HG03066 (cell line): ENCODE measurements around the gene SDHA.
"Not testable (repeated sequence)": the region's sequence is repeated elsewhere in the genome, so short reads cannot be mapped to it uniquely, and the experiment has no call there.

ENCODE experiments used
- ATAC-seq: cut with Tn5 transposase; IDR thresholded peaks from one replicate; pipeline ENCODE4 v1.9.1; 2021; ENCODE audit warnings: low read depth; ENCODE audit not compliant: unreplicated experiment

Gene SDHA

GRCh38 chr5:251975-252374, 33.9 kb downstream of the SDHA start:
- not testable (repeated sequence) for ATAC-seq

GRCh38 chr5:252546-252945, 34.4 kb downstream of the SDHA start:
- no peak for ATAC-seq

DNA sequence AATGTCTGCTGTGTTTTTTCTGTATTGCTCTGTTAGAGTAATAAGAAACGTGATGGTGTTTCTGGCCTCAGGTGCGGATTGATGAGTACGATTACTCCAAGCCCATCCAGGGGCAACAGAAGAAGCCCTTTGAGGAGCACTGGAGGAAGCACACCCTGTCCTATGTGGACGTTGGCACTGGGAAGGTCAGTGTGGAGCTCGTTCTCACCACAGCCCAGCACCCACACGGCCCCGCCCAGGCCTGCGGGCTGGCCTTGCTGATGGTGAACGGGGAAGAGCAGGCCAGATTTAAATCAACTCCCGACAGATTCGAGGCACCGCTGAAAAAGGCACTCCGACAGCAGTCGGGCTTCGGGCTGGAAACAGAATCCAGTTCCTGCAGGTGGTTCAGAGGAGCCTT, 36.2 kb downstream of the SDHA start:
- not testable (repeated sequence) for ATAC-seq

GRCh38 chr5:255116-255515, 37.0 kb downstream of the SDHA start:
- not testable (repeated sequence) for ATAC-seq

- ATAC-seq, result not testable (repeated sequence)
These were observed 38.2 kb downstream of the SDHA start for GRCh38 chr5:256347-256746.

GRCh38 chr5:257148-257547, 39.0 kb downstream of the SDHA start:
- ATAC-seq, result no peak

DNA sequence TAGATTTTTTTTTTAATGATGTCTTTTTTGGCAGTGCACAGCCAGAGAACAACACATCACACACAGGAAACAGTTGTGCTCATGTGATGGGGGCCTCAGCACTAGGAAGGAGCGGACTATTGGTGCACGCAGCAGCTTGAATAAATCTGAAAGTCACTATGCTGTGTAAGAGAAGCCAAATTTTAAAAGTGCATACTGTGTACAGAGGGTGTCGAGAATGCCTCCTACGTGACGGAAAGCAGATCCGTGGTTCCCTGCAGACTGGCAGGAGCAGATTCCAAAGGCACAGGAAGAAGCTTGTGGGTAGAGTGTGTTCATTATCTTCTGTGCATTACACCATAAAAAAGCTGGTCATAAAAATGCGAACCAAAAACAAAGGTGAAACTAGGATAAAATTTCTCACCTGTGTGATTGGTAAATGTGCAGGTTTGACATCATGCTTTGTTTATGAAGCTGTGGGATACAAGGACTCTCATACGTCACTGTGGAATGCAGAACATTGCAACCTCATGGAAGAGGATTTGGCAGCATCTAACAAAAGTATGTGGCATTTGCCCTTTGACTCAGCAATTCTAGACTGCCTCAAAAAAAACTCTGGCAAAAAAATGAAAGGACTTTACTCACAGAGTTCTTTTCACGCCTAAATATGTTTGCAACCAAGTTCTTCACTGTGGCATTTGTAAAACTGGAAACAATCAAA, 45.3 kb downstream of the SDHA start:
- not testable (repeated sequence) for ATAC-seq

DNA sequence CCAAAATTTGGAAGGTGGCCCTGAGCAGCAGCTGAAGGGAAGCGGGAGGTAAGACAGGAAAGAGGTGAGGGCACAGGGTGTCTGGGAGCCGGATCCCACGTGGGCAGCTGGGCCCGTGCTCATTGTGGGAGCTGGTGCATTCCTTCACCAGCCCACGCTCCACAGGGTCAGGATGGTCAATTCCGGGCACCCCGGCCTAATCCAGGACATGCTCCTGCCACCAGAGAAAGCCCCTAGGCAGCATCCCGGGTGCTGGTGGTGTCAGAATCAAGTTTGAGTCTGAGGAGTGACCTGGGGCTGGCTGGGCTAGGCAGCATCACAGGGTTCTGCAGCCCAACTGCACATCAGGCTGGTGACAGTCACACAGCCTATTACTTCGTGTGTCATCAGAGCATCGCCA, 46.2 kb downstream of the SDHA start:
- ATAC-seq, result no peak

GRCh38 chr5:266311-267026, 48.3 kb downstream of the SDHA start:
- ATAC-seq, result not testable (repeated sequence)

DNA sequence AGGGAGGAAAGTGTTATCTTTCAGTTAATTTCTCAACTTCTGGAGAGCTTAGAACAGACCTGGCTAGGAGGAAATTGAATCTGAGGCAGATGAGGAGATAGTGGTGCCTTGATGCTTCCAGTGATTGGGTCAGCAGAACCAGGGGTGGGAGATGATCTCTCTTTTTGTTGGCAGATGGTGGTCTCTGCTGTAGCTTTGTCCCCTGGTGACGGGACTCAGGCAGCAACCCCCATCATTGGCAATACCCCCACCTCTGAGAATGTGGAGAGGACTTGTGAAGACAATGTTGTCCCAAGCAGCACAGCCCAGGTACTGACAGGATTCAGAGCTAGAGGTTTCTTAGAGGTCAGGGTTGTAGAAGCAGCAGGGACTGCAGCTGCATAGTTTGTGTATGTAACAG, 49.6 kb downstream of the SDHA start:
- no peak for ATAC-seq

DNA sequence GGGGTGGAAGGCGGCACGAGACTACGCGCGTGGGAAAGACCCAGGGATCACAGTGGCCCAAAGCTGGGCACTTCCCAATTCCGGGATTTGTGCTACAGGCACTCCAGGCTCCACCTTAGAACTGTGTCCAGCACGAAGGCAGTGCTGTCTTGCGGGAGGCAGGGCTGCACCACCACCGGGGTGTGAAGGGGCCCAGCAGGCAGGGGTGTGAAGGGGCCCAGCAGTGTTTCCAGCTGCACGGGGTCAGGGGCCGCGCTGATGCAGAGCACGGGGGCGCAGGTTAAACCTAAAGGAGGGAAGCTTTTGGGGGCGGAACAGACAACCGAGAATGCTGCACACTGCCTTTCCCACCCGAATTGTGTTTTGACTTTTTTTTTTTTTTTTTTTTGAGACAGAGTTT, 52.2 kb downstream of the SDHA start:
- ATAC-seq, result no peak

- ATAC-seq, result not testable (repeated sequence)
These were observed 53.7 kb downstream of the SDHA start for GRCh38 chr5:271828-272167.

DNA sequence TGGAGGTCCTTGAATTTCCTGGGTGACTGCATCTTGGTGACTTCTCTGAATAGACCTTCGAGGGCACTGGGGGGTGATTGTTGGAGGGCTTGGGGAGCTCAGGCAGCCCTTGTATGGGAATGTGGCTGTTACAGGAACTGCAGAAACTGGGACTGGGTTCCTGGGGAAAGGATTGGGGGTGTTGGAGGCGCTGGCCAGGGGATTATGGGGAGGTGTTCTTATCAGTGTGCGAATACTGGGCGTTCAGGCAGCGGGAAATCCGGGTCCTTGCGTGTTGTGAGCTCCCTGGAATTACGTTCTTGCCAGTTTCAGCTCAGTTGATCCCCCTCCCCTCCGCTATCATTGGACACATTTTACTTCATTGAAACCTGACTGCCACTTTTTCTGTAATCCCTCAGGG, 55.0 kb downstream of the SDHA start:
- not testable (repeated sequence) for ATAC-seq

DNA sequence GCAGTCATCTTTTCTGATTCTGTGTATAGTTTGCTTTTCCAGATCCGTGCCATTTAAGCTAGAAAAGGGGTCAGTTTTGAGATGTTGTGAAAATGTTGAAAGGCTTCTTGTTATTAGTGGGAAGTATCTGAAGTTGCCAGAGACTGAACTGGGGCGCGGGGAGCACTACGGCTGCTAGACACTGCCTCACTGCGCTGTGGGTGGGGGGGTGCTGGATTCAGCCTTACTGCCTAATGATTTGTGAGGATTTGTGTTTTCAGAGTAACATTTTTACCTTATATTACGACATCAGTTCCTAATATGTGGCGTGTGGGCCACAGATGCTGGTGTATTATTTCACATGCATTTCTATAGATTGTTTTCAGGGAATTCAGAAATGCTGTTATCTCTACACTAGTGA, 55.4 kb downstream of the SDHA start:
- not testable (repeated sequence) for ATAC-seq

DNA sequence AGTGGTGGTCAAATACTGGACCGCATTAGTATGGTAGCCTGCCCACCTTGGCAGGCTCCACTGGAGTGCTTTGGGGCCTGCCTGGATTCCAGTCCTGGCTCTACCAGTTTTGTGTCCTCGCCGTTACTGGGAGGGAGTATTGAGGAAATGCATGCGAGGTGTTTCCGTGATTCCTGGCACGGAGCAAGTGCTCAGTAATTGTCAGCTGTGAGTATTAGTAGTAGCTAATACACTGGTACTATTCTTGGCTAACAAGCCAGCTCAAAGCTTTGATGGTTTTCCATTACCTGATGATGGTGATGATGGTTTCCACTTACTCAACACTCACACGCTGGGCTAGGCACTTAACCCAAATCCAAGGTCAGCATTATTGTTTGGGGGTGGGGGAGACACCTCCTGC, 56.2 kb downstream of the SDHA start:
- ATAC-seq, result not testable (repeated sequence)

- no peak for ATAC-seq
These were observed 60.5 kb downstream of the SDHA start for GRCh38 chr5:278646-279045.

- ATAC-seq, result not testable (repeated sequence)
These were observed 61.0 kb downstream of the SDHA start for GRCh38 chr5:279051-279665.

DNA sequence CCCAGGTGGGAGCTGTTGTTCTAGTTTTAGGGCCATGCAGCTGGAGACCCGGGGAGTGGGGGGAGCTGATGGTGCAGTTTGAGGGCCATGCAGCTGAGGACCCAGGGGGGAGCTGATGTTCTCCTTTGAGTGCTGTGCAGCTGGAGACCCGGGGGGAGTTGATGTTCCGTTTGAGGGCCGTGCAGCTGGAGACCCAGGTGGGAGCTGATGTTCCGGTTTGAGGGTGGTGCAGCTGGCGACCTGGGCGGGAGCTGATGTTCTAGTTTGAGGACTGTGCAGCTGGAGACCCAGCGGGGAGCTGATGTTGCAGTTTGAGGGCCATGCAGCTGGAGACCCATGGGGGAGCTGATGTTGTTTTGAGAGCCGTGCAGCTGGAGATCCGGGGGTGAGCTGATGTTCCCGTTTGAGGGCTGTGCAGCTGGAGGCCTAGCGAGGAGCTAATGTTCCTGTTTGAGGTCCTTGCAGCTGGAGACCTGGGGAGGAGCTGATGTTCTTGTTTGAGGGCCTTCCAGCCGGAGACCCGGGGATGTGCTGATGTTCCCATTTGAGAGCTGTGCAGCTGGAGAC, 68.0 kb downstream of the SDHA start:
- no peak for ATAC-seq

DNA sequence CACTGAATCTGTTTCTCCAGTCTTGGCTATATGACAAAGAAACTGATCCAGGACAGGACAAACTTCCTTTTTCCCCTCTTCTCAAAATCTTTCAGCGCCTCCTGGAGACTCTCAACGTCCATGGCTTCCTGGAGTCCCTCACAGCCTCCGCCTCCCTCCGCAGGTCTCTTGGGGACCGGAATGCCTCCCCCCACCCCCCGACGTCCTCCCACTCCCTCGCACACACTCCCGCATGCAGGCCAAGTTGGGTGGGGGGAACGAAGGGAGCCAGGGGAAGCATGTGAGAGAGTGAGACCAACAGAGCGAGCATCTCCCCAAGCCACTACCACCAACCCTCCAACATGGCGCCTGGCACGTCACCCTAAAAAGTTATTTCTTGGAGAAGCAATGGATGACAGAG, 72.1 kb downstream of the SDHA start:
- not testable (repeated sequence) for ATAC-seq

DNA sequence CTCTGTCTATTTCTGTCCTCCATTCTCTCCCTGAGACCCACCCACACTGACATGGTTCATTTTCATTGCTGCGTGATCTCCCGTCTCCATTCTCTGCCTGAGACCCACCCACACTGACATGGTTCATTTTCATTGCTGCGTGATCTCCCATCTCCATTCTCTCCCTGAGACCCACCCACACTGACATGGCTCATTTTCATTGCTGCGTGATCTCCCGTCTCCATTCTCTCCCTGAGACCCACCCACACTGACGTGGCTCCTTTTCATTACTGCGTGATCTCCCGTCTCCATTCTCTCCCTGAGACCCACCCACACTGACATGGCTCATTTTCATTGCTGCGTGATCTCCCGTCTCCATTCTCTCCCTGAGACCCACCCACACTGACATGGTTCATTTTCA, 73.2 kb downstream of the SDHA start:
- ATAC-seq, result not testable (repeated sequence)

DNA sequence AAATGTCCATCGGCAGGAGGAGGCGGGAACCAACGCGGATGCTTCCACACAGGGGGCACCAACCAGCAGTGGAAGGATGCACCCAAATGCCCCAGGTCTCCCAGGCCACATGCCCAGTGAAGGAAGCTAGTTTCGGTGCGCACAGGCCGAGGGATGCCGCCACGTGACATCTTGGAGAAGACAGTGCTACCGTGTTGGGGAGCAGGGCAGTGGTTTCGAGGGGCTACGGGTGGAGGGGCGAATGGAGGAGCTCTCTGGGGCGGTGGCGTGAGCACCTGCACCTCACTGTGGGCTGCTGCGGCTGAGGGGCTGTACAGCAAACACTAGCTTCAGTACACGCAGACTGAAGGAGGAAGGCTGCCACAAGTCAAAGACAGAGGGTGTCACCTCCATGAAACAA, 76.7 kb downstream of the SDHA start:
- not testable (repeated sequence) for ATAC-seq
